ENCODE results near the gene LYRM7.
"Not testable (repeated sequence)": the region's sequence is repeated elsewhere in the genome, so short reads cannot be mapped to it uniquely, and the experiment has no call there.

LYRM7 gene
- 34.9 to 64.6 (median 55.0) reads per million in 3 experiments for total RNA-seq

GRCh38 chr5:131170540-131171275, at the start of gene LYRM7:
Gene LYRM7 (plus strand): TSS chr5:131170944. CDS start chr5:131171021, 77 bp downstream.
- peak; percentile 97 for DNase-seq

GRCh38 chr5:131127244-131127643, 43.5 kb upstream of the LYRM7 start:
- not testable (repeated sequence) for DNase-seq

GRCh38 chr5:131129306-131129705, 41.4 kb upstream of the LYRM7 start:
- DNase-seq: no peak

- not testable (repeated sequence) for DNase-seq
These were observed 37.7 kb upstream of the LYRM7 start for GRCh38 chr5:131133091-131133490.

GRCh38 chr5:131138406-131138805, 32.3 kb upstream of the LYRM7 start:
- DNase-seq: peak; percentile 17

- no peak for DNase-seq
These were observed 31.4 kb upstream of the LYRM7 start for GRCh38 chr5:131139321-131139720.

- DNase-seq: no peak
These were observed 27.6 kb upstream of the LYRM7 start for GRCh38 chr5:131142970-131143617.

GRCh38 chr5:131147258-131147657, 23.5 kb upstream of the LYRM7 start:
- DNase-seq: no peak

GRCh38 chr5:131148835-131149234, 21.9 kb upstream of the LYRM7 start:
- no peak for DNase-seq

- no peak for DNase-seq
These were observed 20.3 kb upstream of the LYRM7 start for GRCh38 chr5:131150408-131150807.

GRCh38 chr5:131151216-131151615, 19.5 kb upstream of the LYRM7 start:
- DNase-seq: no peak

GRCh38 chr5:131156385-131156784, 14.4 kb upstream of the LYRM7 start:
- no peak for DNase-seq

GRCh38 chr5:131156957-131157356, 13.8 kb upstream of the LYRM7 start:
- DNase-seq: no peak

- no peak for DNase-seq
These were observed 10.6 kb upstream of the LYRM7 start for GRCh38 chr5:131160134-131160533.

GRCh38 chr5:131163276-131164119, 7.2 kb upstream of the LYRM7 start:
- DNase-seq: peak; percentile 6

GRCh38 chr5:131164191-131165118, 6.3 kb upstream of the LYRM7 start:
- peak; percentile 69 for DNase-seq

- peak; percentile 91 for DNase-seq
These were observed 5.5 kb upstream of the LYRM7 start, which contains the start of gene HINT1 for GRCh38 chr5:131165119-131165727. Gene HINT1 (minus strand): TSS chr5:131165256. CDS start chr5:131165205, 51 bp downstream.

- no peak for DNase-seq
These were observed 3.1 kb upstream of the LYRM7 start for GRCh38 chr5:131167615-131168014.

- DNase-seq: no peak
These were observed 769 bp upstream of the LYRM7 start for GRCh38 chr5:131169810-131170539.

GRCh38 chr5:131171276-131171810, 599 bp downstream of the LYRM7 start:
- DNase-seq: peak; percentile 11

- no peak for DNase-seq
These were observed 9.7 kb downstream of the LYRM7 start for GRCh38 chr5:131180407-131180806.
